Astrocyte of the cerebellum (primary cell): ENCODE measurements around the gene LAMA2.
"Not testable (repeated sequence)": the region's sequence is repeated elsewhere in the genome, so short reads cannot be mapped to it uniquely, and the experiment has no call there.

ENCODE experiments used
- DNase-seq: peaks from one replicate; pipeline ENCODE4 v3.0.0-alpha.2; 2011; ENCODE audit warnings: low read depth
- H3K4me3 ChIP-seq: 2 replicates; pipeline ENCODE4 v1.5.1; 2011; ENCODE audit warnings: mild to moderate bottlenecking, low read depth, low read length, moderate library complexity
- CTCF ChIP-seq: IDR thresholded peaks from 2 replicates; pipeline ENCODE4 v1.5.1; 2012; ENCODE audit warnings: low read length, low read depth, moderate library complexity, mild to moderate bottlenecking; ENCODE audit errors: missing control alignments
- in situ Hi-C: cut with HindIII; loops from 2 replicates; pipeline ENCODE4 v1.10.0; 2017; ENCODE audit warnings: low sequenced_read_pairs

The LAMA2 gene

GRCh38 chr6:129146902-129147301, 264.0 kb downstream of the LAMA2 start:
- no peak overlapping the region for H3K4me3 ChIP-seq

GRCh38 chr6:129150507-129150906, 267.6 kb downstream of the LAMA2 start:
- in situ Hi-C loops, result no loop called here

More at GRCh38 chr6:129146902-129147301, 264.0 kb downstream of the LAMA2 start:
- DNase-seq, result no peak
- TF ChIP-seq CTCF, result no peak
- in situ Hi-C loops, result no loop called here

GRCh38 chr6:129153257-129153656, 270.3 kb downstream of the LAMA2 start:
- DNase-seq, result no peak
- H3K4me3 ChIP-seq, result no peak overlapping the region
- no peak for TF ChIP-seq CTCF
- in situ Hi-C loops, result no loop called here

More at GRCh38 chr6:129150507-129150906, 267.6 kb downstream of the LAMA2 start:
- no peak for DNase-seq
- H3K4me3 ChIP-seq, result no peak overlapping the region
- no peak for TF ChIP-seq CTCF

- in situ Hi-C loops, DNase-seq, H3K4me3 ChIP-seq: not testable (repeated sequence)
Observed at GRCh38 chr6:129159242-129159641, 276.3 kb downstream of the LAMA2 start.

GRCh38 chr6:129162605-129163004, 279.7 kb downstream of the LAMA2 start:
- no peak overlapping the region for H3K4me3 ChIP-seq
- no peak for DNase-seq
- no peak for TF ChIP-seq CTCF
- in situ Hi-C loops, result no loop called here

- H3K4me3 ChIP-seq, result no peak overlapping the region
- TF ChIP-seq CTCF, result no peak
- in situ Hi-C loops, result no loop called here
- no peak for DNase-seq
Observed at GRCh38 chr6:129163551-129163950, 280.6 kb downstream of the LAMA2 start.

- in situ Hi-C loops, result no loop called here
- H3K4me3 ChIP-seq, result no peak overlapping the region
- DNase-seq, result no peak
- no peak for TF ChIP-seq CTCF
Observed at GRCh38 chr6:129164032-129164431, 281.1 kb downstream of the LAMA2 start.

- in situ Hi-C loops, H3K4me3 ChIP-seq, DNase-seq: not testable (repeated sequence)
Observed at GRCh38 chr6:129172279-129172995, 289.5 kb downstream of the LAMA2 start.
